GM18517 (cell line): ENCODE data around the gene MMP1.
"Not testable (repeated sequence)": the region's sequence is repeated elsewhere in the genome, so short reads cannot be mapped to it uniquely, and the experiment has no call there.

ENCODE experiments used
- ATAC-seq: cut with Tn5 transposase; IDR thresholded peaks from one replicate; pipeline ENCODE4 v1.9.1; 2021; ENCODE audit warnings: mild to moderate bottlenecking, moderate library complexity; ENCODE audit not compliant: unreplicated experiment

Gene MMP1

GRCh38 chr11:102762361-102762767, 35.6 kb downstream of the MMP1 start:
- no peak for ATAC-seq

DNA sequence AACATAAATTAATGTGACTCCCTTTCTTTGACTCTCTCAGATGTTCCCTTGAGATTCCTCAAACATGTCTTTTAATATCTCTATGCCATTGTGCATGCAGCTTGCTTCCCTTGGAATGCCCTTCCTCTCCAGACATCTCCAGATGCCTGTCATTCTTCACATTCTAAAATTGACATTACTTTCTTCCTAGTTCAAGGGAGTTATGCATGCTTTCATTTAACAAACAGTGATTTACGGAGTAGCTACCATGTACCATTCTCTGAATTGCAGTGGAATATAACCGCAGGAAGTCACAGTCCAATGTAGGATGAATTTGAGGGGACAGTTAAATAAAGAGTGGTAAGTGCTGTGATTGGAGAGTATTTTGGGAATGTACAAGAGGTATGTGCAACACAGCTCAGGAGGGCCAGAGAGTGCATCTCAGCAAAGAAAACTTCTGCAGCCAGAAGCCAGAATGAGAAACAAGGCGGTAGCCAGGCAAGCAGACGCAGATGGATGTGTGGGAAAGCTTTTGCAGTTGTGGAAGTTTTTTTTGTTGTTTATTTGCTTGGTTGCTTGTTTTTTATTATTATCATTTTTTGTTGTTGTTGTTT, 36.2 kb downstream of the MMP1 start:
- no peak for ATAC-seq

DNA sequence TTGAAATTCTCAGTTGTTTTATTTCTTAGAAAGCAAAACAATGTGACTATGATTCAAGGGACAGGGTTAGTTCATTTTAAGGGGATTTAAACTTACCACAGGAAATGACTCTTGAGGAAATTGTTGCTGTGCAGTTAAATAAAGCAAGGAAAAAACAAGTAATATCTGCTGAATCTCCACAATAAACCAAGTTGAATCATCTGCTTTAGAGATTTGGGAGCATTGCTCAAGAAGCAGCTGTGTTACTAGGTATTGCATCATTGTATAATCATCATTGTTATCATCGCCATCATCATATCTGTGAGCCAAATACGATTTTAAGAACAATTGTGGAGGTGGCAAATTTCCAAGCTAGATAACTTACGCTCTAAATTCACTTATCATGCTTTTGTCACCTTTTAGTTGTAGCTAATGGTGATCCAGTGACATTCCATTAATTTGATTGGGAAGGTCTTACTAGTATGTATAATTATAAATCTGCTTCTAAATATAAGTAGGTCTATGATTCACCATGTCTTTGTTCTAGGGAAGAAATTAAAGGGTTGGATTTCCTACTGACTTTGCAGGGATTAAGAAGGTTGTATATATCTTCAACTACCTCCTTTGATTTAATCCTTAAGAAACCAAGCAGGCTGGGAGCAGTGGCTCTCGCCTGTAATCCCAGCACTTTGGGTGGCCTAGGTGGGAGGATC, 37.5 kb downstream of the MMP1 start:
- ATAC-seq = no peak

DNA sequence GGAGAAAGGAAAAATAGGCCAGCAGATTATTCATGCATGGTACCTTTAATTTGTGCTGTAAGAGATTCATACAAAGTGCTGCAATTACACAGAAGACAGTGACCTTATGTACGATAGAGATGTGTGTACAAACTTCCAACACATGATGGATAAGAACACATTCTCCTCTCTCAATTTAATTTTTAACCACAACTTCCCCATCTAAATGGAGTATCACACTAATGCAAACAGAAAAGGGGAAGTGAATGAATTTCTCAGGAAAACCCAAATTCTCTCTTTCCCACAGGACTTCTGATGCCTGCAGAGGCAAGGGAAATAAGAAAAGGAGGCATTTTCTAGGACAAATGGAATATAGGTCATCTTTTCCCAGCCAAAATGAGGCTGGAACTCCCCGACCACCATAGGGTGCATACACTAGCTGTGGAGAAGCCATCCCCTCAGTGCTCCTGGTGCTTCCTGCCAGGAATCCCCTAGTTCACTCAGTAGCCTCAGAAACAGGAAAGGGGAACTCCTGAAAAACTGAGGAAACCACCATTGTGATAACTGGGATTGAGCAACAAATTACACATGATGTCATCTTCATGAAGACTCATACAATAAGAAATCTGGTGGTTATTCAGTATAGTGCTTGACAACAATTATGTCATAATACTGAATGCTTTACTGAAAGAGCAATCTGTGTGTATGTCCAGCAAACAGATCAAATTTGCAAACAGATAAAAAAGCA, 40.0 kb downstream of the MMP1 start:
- no peak for ATAC-seq

- no peak for ATAC-seq
Measured at GRCh38 chr11:102753267-102753666, 44.7 kb downstream of the MMP1 start.

DNA sequence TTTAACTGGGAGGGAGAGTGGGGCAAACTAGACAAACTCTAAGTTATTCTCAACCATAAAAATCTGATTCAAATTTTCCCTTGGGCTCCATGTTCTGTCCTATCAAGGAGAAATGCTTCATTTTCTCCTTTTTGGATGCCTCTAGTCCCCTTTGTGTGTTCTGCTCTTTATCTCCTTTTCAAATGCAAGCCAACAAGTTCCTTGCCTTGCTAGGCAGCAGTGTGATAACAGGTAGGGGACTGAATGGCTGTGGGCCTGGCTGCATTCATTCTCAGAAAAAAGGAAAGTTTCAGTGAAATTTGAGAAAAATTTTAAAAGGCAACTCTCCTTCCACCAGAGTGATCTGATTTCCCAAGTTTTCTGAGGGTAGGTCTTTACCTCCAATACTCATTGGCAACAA, 46.3 kb downstream of the MMP1 start:
- no peak for ATAC-seq

DNA sequence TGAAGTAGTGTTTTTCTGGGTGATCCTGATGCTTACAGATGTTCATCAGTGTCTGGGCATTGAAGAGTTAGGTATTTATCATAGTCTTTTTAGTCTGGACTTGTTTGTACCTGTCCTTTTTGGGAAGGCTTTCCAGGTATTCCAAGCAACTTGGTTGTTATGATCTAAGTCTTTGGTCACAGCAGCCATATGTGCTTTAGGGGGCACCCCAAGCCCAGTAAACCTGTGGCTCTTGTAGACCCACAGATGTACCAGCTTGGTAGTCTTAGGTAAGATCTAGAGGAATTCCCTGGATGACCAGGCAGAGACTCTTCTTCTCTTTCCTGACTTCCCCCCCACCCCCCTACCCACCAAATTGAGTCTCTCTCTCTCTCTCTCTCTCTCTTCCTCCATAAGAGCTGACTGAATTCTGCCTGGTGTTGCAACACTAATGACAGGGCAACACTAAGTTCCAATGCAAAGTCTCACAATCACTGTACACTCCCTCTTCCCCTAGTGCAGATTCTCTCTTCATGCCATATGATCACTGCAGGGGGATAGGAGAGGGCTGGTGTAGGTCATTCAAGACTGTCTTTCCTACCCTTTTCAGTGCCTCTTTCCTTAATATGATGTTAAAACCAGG, 48.7 kb downstream of the MMP1 start:
- no peak for ATAC-seq

DNA sequence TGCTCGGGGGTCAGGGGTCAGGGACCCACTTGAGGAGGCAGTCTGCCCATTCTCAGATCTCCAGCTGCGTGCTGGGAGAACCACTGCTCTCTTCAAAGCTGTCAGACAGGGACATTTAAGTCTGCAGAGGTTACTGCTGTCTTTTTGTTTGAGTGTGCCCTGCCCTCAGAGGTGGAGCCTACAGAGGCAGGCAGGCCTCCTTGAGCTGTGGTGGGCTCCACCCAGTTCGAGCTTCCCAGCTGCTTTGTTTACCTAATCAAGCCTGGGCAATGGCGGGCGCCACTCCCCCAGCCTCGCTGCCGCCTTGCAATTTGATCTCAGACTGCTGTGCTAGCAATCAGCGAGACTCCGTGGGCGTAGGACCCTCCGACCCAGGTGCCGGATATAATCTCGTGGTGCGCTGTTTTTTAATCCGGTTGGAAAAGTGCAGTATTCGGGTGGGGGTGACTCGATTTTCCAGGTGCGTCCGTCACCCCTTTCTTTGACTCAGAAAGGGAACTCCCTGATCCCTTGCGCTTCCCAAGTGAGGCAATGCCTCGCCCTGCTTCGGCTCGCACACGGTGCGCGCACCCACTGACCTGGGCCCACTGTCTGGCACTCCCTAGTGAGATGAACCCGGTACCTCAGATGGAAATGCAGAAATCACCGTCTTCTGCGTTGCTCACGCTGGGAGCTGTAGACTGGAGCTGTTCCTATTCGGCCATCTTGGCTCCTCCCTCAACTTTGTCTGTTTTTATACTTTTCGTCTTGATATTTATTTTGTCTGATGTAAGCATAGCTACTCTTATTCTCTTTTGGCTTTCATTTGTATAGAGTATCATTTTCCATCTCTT, 51.0 kb downstream of the MMP1 start:
- ATAC-seq = not testable (repeated sequence)
